GM19023 (cell line): ENCODE measurements around the gene TOGARAM1.
"Not testable (repeated sequence)": the region's sequence is repeated elsewhere in the genome, so short reads cannot be mapped to it uniquely, and the experiment has no call there.

ENCODE experiments used
- ATAC-seq: cut with Tn5 transposase; IDR thresholded peaks from one replicate; pipeline ENCODE4 v1.9.1; 2021; ENCODE audit warnings: mild to moderate bottlenecking, moderate library complexity; ENCODE audit not compliant: unreplicated experiment

The TOGARAM1 gene

GRCh38 chr14:45039390-45039789 is 77.4 kb downstream of the TOGARAM1 start:
- no peak for ATAC-seq

DNA sequence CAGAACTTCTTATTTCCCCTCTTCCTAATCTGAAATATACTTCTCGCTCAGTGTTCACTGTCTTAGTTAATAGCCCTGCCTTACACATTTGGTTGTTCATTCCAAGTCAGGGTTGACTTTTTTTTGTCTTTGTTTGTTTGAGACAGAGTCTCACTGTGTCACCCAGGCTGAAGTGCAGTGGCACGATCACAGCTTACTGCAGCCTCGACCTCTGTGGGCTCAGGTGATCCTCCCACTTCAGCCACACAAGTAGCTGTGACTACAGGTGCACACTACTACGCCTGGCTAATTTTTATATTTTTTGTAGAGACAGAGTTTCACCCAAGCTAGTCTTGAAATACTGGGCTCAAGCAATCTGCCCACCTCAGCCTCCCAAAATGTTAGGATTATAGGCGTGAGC is 79.7 kb downstream of the TOGARAM1 start:
- no peak for ATAC-seq

DNA sequence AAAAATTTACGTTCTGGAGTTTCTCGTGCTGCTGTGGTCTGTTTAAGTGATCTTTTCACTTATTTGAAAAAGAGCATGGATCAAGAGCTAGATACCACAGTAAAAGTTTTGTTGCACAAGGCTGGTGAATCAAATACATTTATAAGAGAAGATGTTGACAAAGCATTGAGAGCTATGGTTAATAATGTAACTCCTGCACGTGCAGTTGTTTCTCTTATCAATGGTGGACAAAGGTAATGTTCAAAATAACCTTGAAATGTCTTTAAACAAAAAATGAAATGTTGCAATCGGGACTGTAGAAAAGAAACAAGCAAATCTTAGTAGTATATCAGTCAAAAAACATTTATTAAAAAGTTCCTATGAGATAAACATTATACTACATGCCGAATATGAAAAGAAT is 82.6 kb downstream of the TOGARAM1 start:
- no peak for ATAC-seq

GRCh38 chr14:45048385-45048784 is 86.4 kb downstream of the TOGARAM1 start:
- no peak for ATAC-seq

GRCh38 chr14:45051180-45051579 is 89.2 kb downstream of the TOGARAM1 start:
- no peak for ATAC-seq

DNA sequence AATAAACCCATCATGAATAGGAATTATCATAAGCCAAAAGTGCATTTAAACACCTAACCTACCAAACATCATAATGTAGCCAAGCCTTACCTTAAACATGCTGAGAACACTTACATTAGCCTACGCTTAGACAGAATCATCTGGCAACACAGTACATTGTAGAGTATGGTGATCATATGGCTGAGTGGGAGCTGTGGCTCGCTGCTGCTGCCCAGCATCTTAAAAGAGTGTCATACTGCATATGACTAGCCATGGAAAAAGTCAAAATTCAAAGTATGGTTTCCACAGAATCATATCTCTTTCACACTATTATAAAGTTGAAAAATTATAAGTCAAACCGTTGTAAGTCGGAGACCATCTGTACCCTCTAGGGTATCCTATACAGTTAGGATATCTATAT is 89.9 kb downstream of the TOGARAM1 start:
- no peak for ATAC-seq

DNA sequence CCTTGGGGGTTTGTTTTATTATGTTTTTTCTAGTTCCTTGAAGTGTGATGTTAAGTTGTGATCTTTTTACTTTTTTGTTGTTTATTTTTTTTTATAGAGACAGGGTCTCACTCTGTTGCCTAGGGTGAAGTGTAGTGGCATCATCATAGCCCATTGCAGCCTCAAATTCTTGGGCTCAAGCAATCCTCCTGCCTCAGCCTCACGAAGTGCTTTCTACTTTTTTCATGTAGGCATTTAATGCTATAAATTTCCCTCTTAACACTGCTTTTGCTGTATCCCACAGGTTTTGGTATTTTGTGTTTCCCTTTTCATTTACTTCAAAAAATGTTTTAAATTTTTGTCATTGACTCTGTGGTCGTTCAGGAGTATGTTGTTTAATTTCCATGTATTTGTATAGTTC is 95.4 kb downstream of the TOGARAM1 start:
- ATAC-seq: no peak

GRCh38 chr14:45057881-45058364 is 95.9 kb downstream of the TOGARAM1 start:
- ATAC-seq: no peak

- no peak for ATAC-seq
Observed at GRCh38 chr14:45060551-45060950, 98.6 kb downstream of the TOGARAM1 start.

- ATAC-seq: no peak
Observed at GRCh38 chr14:45065540-45065939, 103.5 kb downstream of the TOGARAM1 start.

DNA sequence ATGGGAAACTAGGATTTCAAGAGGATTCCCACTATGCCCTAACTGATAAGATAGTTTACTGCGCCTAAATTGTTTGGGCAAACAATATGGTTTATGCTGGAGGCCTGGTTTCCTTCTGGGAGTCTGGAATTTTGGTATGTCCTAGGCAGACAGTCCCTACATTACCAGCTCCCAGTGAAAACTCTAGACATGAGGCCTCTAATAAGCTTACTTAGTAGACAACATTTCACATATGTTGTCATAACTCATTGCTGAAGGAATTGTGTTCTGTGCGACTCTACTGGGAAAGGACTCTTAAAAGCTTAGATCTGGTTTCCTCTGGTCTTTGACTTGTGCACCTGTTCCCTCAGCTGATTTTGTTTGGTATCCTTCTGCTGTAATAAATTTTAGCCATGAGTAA is 104.0 kb downstream of the TOGARAM1 start:
- ATAC-seq: no peak

GRCh38 chr14:45066667-45067066 is 104.7 kb downstream of the TOGARAM1 start:
- no peak for ATAC-seq

GRCh38 chr14:45068396-45068795 is 106.4 kb downstream of the TOGARAM1 start:
- ATAC-seq: no peak

GRCh38 chr14:45070215-45070614 is 108.2 kb downstream of the TOGARAM1 start:
- ATAC-seq: no peak

DNA sequence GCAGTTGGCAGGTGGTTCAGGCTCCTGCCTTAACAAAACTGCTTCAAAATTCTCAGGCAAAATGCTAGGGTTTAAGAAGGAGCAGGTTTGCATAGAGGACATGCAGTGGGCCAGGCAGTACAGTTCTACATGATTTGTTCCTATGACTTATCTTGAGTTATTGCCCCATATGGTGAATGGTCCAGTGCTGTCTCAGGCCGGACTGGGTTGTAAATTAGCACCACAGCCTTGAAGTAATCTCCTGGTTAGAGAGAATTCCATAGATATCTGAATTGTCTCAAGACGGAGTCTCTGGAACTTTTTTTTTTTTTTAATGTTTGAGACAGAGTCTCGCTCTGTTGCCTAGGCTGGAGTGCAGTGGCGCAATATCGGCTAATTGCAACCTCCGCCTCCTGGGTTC is 110.1 kb downstream of the TOGARAM1 start:
- ATAC-seq: no peak

GRCh38 chr14:45073231-45073879 is 111.4 kb downstream of the TOGARAM1 start:
- ATAC-seq: no peak

DNA sequence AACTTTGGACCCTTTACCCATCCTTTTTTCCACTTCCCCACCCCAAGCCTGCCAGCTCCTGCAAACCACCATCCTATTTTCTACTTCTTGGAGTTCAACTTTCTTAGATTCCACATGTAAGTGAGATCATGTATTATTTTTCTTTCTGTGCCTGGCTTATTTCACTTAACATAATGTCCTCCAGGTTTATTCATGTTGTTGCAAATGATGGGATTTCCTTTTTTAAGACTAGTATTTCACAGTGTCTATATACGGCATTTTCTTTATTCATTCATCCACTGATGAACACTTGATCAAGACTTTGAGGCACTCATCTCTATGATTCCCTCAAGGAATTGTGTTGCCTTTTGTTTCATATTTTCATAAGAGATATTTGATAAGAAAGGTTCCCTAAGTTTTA is 116.3 kb downstream of the TOGARAM1 start:
- ATAC-seq: no peak

DNA sequence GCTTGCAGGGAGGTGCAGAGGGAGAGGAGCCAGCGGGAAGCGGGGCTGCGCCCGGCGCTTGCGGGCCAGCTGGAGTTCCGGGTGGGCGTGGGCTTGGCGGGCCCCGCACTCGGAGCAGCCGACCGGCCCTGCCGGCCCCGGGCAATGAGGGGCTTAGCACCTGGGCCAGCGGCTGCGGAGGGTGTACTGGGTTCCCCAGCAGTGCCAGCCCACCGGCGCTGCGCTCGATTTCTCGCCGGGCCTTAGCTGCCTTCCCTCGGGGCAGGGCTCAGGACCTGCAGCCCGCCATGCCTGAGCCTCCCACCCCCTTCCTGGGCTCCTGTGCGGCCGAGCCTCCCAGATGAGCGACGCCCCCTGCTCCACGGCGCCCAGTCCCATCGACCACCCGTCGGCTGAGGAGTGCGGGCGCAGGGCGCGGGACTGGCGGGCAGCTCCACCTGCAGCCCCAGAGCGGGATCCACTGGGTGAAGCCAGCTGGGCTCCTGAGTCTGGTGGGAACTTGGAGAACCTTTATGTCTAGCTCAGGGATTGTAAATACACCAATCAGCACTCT is 118.5 kb downstream of the TOGARAM1 start:
- ATAC-seq: not testable (repeated sequence)

GRCh38 chr14:45081096-45081495 is 119.1 kb downstream of the TOGARAM1 start:
- not testable (repeated sequence) for ATAC-seq

- no peak for ATAC-seq
Observed at GRCh38 chr14:45082420-45082819, 120.4 kb downstream of the TOGARAM1 start.

DNA sequence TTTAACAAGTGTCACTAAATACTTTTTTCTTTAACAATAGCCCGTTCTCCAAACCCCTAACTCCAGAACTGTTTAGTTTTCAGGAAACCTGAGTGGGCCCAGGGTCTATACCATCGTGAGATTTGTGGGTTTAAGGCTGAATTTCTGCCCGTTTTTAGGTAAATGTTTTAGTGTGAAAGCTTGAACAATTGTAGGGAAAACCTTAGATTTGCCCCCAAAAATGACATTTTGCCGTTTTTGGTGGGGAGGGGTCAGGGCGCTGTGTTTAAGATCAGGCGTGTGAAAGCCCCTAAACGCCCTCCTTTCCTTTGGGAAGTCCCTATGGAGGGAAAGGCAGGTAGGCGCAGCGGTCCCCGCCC is 121.6 kb downstream of the TOGARAM1 start:
- no peak for ATAC-seq

- peak; percentile 93 for ATAC-seq
Observed at GRCh38 chr14:45083976-45084722, 122.2 kb downstream of the TOGARAM1 start, which contains the start of gene PRPF39. Gene PRPF39, plus strand, starts transcription at chr14:45084116. Its CDS starts 11,124 bp downstream, at chr14:45095240.
